Fibroblast of skin of left quadriceps (primary cell): ENCODE measurements around the gene LEUTX.
"Not testable (repeated sequence)": the region's sequence is repeated elsewhere in the genome, so short reads cannot be mapped to it uniquely, and the experiment has no call there.

Source experiments
- DNase-seq, 2 experiments: peaks; one replicate each; pipeline ENCODE4 v3.0.0-alpha.2; 2013; ENCODE audit warnings: low read depth in 2 of 2

The LEUTX gene

GRCh38 chr19:39778763-39779162 is at the start of gene LEUTX:
TSS of gene LEUTX (plus strand) at chr19:39778854. CDS start at chr19:39778921, 67 bp downstream.
- DNase-seq = no peak

GRCh38 chr19:39729594-39729993 is 49.1 kb upstream of the LEUTX start:
- DNase-seq = no peak

- DNase-seq = no peak
Observed at GRCh38 chr19:39731685-39732084, 47.0 kb upstream of the LEUTX start.

- DNase-seq = no peak
Observed at GRCh38 chr19:39733841-39734240, 44.8 kb upstream of the LEUTX start.

GRCh38 chr19:39735688-39736087 is 43.0 kb upstream of the LEUTX start:
- no peak for DNase-seq

GRCh38 chr19:39736088-39736487 is 42.6 kb upstream of the LEUTX start:
- DNase-seq = no peak

- no peak for DNase-seq
Observed at GRCh38 chr19:39737351-39737750, 41.3 kb upstream of the LEUTX start.

- no peak for DNase-seq
Observed at GRCh38 chr19:39737891-39738290, 40.8 kb upstream of the LEUTX start, which contains the start of gene CLC. TSS of gene CLC (minus strand) at chr19:39738029. CDS start at chr19:39737952, 77 bp downstream.

- DNase-seq = no peak
Observed at GRCh38 chr19:39738814-39739213, 39.8 kb upstream of the LEUTX start.

- DNase-seq = no peak
Observed at GRCh38 chr19:39740395-39740794, 38.3 kb upstream of the LEUTX start.

GRCh38 chr19:39745643-39746042 is 33.0 kb upstream of the LEUTX start:
- DNase-seq = no peak

- DNase-seq = no peak
Observed at GRCh38 chr19:39746836-39747529, 31.7 kb upstream of the LEUTX start.

GRCh38 chr19:39749981-39750380 is 28.7 kb upstream of the LEUTX start:
- no peak for DNase-seq

- DNase-seq = no peak
Observed at GRCh38 chr19:39752390-39752789, 26.3 kb upstream of the LEUTX start.

- no peak for DNase-seq
Observed at GRCh38 chr19:39752795-39753194, 25.9 kb upstream of the LEUTX start.

- no peak for DNase-seq
Observed at GRCh38 chr19:39754544-39754943, 24.1 kb upstream of the LEUTX start.

- no peak for DNase-seq
Observed at GRCh38 chr19:39754971-39755370, 23.7 kb upstream of the LEUTX start.

GRCh38 chr19:39759457-39760184 is 19.0 kb upstream of the LEUTX start:
- DNase-seq = no peak

GRCh38 chr19:39761851-39762250 is 16.8 kb upstream of the LEUTX start:
- not testable (repeated sequence) for DNase-seq

GRCh38 chr19:39765091-39766076 is 13.3 kb upstream of the LEUTX start:
- peak in 1 of 2 experiments; percentile 14 for DNase-seq

- no peak for DNase-seq
Observed at GRCh38 chr19:39768334-39768733, 10.3 kb upstream of the LEUTX start.

GRCh38 chr19:39768786-39769185 is 9.9 kb upstream of the LEUTX start:
- DNase-seq = no peak
